ENCODE results near the gene CDKN1C.

The CDKN1C gene

GRCh38 chr11:2929950-2930703 is 44.6 kb upstream of the CDKN1C start:
- Histone ChIP-seq H3K4me3 (ENCODE audit: low read depth, low read length) (peak overlapping the region; percentile 34), H3K4me2 (ENCODE audit: low read length) (peak overlapping the region; percentile 66), H3K9me3 (ENCODE audit: control insufficient read depth, low read length) (no peaks in the 10 kb centered on the region), H3K27ac (no peak overlapping the region), H3K27me3 (ENCODE audit: control insufficient read depth, insufficient read depth, low read length) (no peaks in the 10 kb centered on the region), H3K36me3 (ENCODE audit: control insufficient read depth, insufficient read depth, low read length) (no peaks in the 10 kb centered on the region), H3K4me1 (peaks cover 4% of the 10 kb centered on the region), H2AFZ (peak overlapping the region; percentile 56), H3K79me2 (no peaks in the 10 kb centered on the region), H3K9ac (no peak overlapping the region)
- TF ChIP-seq CTCF (IDR thresholded peaks at IDR 0.05) = no peak

- Histone ChIP-seq H3K4me1 (peaks cover 4% of the 10 kb centered on the region), H3K27me3 (ENCODE audit: control insufficient read depth, insufficient read depth, low read length) (no peaks in the 10 kb centered on the region), H3K36me3 (ENCODE audit: control insufficient read depth, insufficient read depth, low read length) (no peaks in the 10 kb centered on the region), H3K4me3 (ENCODE audit: low read depth, low read length) (no peak overlapping the region), H3K9me3 (ENCODE audit: control insufficient read depth, low read length) (no peaks in the 10 kb centered on the region), H3K79me2 (no peaks in the 10 kb centered on the region), H3K4me2 (ENCODE audit: low read length) (no peak overlapping the region), H2AFZ (peak overlapping the region; percentile 56), H3K27ac (no peak overlapping the region), H3K9ac (no peak overlapping the region)
- no peak for TF ChIP-seq CTCF (IDR thresholded peaks at IDR 0.05)
Observed at GRCh38 chr11:2929531-2929949, 44.0 kb upstream of the CDKN1C start.

- Histone ChIP-seq H3K4me3 (ENCODE audit: low read depth, low read length) (peak within 1 kb of the TSS; percentile 40), H3K9me3 (ENCODE audit: control insufficient read depth, low read length) (no peaks in the 10 kb centered on the region), H3K4me1 (peaks cover 4% of the 10 kb centered on the region), H3K27me3 (ENCODE audit: control insufficient read depth, insufficient read depth, low read length) (no peaks in the 10 kb centered on the region), H3K9ac (no peak within 1 kb of the TSS), H3K4me2 (ENCODE audit: low read length) (peak within 1 kb of the TSS; percentile 66), H3K79me2 (no peaks in the 10 kb centered on the region), H3K36me3 (ENCODE audit: control insufficient read depth, insufficient read depth, low read length) (no peaks in the 10 kb centered on the region), H3K27ac (no peak within 1 kb of the TSS), H2AFZ (peak within 1 kb of the TSS; percentile 68)
- TF ChIP-seq CTCF (IDR thresholded peaks at IDR 0.05) = no peak
Observed at GRCh38 chr11:2928605-2929530, 43.3 kb upstream of the CDKN1C start, which contains the start of gene PHLDA2. TSS of gene PHLDA2 (minus strand) at chr11:2929420. CDS start at chr11:2929364, 56 bp downstream.

DNA sequence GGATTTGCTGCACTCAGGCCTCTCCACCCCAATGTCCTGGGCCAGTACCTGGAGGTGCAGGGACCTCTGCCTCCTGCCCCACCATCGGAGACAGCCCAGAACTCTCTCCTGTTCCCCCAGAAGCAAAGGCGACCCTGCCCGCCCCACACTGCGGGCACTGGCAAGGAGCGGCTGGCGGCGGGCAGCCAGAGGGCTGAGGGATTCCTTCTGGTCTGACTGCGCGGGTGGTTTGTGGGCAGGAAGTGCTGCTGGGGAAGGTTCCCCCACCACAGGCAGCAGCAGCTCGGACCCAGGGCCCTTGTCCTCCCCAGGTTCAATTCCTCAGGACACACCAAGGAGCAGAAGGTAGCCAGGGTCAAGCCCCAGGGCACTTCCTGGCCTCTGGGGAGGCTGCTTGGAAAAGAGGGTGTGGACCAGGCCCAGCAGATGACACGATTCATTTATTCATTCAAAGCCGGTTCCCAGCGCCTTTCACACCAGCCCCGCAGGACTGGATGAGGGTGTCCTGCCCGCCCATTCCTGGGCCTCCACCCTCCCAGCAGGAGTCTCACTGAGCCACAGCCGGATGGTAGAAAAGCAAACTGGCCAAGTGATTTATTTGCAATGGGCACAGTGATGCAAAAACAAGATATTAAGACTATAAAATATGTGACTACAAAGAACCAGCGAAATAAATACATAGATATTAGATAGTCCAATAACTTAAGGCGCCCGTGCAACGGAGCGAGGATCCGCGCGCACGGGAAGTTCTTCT is 42.5 kb upstream of the CDKN1C start:
- TF ChIP-seq CTCF (IDR thresholded peaks at IDR 0.05) = no peak
- H3K4me3 ChIP-seq (ENCODE audit: low read depth, low read length) = no peak overlapping the region
- H3K36me3 ChIP-seq (ENCODE audit: control insufficient read depth, insufficient read depth, low read length) = no peaks in the 10 kb centered on the region
- H3K9ac ChIP-seq = no peak overlapping the region
- H3K4me2 ChIP-seq (ENCODE audit: low read length) = no peak overlapping the region
- H3K79me2 ChIP-seq = no peaks in the 10 kb centered on the region
- H3K27me3 ChIP-seq (ENCODE audit: control insufficient read depth, insufficient read depth, low read length) = no peaks in the 10 kb centered on the region
- H2AFZ ChIP-seq = peak overlapping the region; percentile 68
- H3K9me3 ChIP-seq (ENCODE audit: control insufficient read depth, low read length) = no peaks in the 10 kb centered on the region
- no peaks in the 10 kb centered on the region for H3K4me1 ChIP-seq
- no peak overlapping the region for H3K27ac ChIP-seq
